H1 (cell line): ENCODE measurements around the gene FIGNL2. TPM values are rescaled to one million over a fixed set of nuclear protein-coding genes. Genes with fewer than 3 reads are reported as not detected.

Source experiments
- ASH2L ChIP-seq: fragments of 200-600, 300-600 bp; sonication (generic); IDR thresholded peaks from one replicate; pipeline ENCODE4 v1.7.1; 2017; ENCODE audit warnings: low read length
- ATF2 ChIP-seq: IDR thresholded peaks from 2 replicates; pipeline ENCODE4 v1.6.1; 2012; ENCODE audit warnings: low read length, inconsistent platforms
- BRCA1 ChIP-seq: IDR thresholded peaks from 2 replicates; pipeline ENCODE4 v1.6.1; 2012; ENCODE audit warnings: low read depth, low read length, improper control_type of control experiment
- CHD1 ChIP-seq: IDR thresholded peaks from 2 replicates; pipeline ENCODE4 v1.6.1; 2012; ENCODE audit warnings: low read depth, low read length, improper control_type of control experiment
- FOSL1 ChIP-seq: IDR thresholded peaks from 2 replicates; pipeline ENCODE4 v1.6.1; 2011; ENCODE audit warnings: mild to moderate bottlenecking, low read depth, low read length, moderate library complexity; ENCODE audit not compliant: insufficient read depth
- KDM4A ChIP-seq: IDR thresholded peaks from one replicate; pipeline ENCODE4 v1.7.1; 2012; ENCODE audit warnings: low read depth, mild to moderate bottlenecking, moderate library complexity, low read length, inconsistent platforms; ENCODE audit not compliant: severe bottlenecking
- POU5F1 ChIP-seq: IDR thresholded peaks from 2 replicates; pipeline ENCODE4 v1.6.1; 2011; ENCODE audit warnings: low read depth, mild to moderate bottlenecking, low read length, moderate library complexity
- RBBP5 ChIP-seq: IDR thresholded peaks from 2 replicates; pipeline ENCODE4 v1.7.1; 2012; ENCODE audit warnings: low read depth, mild to moderate bottlenecking, inconsistent platforms, low read length, moderate library complexity, borderline replicate concordance
- SIN3A ChIP-seq, 2 experiments: IDR thresholded peaks in 1 of 2; conservative IDR thresholded peaks in 1 of 2; 2 replicates each; pipeline ENCODE4 v1.6.1; 2011 to 2012; ENCODE audit warnings: low read length in 2 of 2, improper control_type of control experiment in 1 of 2, low read depth in 1 of 2, mild to moderate bottlenecking in 1 of 2
- SIRT6 ChIP-seq: IDR thresholded peaks from one replicate; pipeline ENCODE4 v1.7.1; 2012; ENCODE audit warnings: low read length, inconsistent platforms
- SP2 ChIP-seq: IDR thresholded peaks from 2 replicates; pipeline ENCODE4 v1.6.1; 2012; ENCODE audit warnings: mild to moderate bottlenecking, low read length, inconsistent platforms
- YY1 ChIP-seq: IDR thresholded peaks from 2 replicates; pipeline ENCODE4 v1.6.1; 2011; ENCODE audit warnings: low read depth, mild to moderate bottlenecking, low read length
- polyA plus RNA-seq, 7 experiments: library from polyadenylated mRNA; depleted of rRNA in 3 of 7; stranded (reverse) in 5 of 7; unstranded in 2 of 7; fragments of >200 nt in 5 of 7; fragments of 200-250 nt in 2 of 7; gene quantifications; 1 replicate in 5 of 7; 2 replicates in 1 of 7; 4 replicates in 1 of 7; pipeline versions ENCODE4 v1.2.1 to v1.2.3, GENCODE V29; 2011 to 2013; ENCODE audit warnings: missing spikeins in 2 of 7, mixed read lengths in 2 of 7
- total RNA-seq: library from RNA; stranded (reverse); fragmentation: NEBNext Ultra II Directional; extraction: Animal tissue kit (Norgen Biotek cat#: 25700); gene quantifications from 2 replicates; pipeline ENCODE4 v1.2.1, GENCODE V29; 2021
- TF ChIP-seq, protein P1 (sequence below): IDR thresholded peaks from 2 replicates; pipeline ENCODE4 v1.6.1; 2012; ENCODE audit warnings: inconsistent platforms

FIGNL2 gene
- total and polyA plus RNA-seq, 2 of the 8 experiments (the other 6 are each of a cell fraction or from before 2014, with no cell fraction given) = 6.5 to 7.1 TPM

GRCh38 chr12:51847643-51848325, 734 bp downstream of the FIGNL2 start (continued):
- no peak for TF ChIP-seq KDM4A
- TF ChIP-seq POU5F1 = no peak
- TF ChIP-seq SP2 = no peak
- peak in 1 of 2 experiments; percentile 69; a peak in 1 of 4 replicates for TF ChIP-seq SIN3A (conservative IDR thresholded peaks at IDR 0.05 in 1 of 2, IDR thresholded peaks at IDR 0.05 in 1 of 2; ENCODE audit: low read depth in 1 of 2, low read length in 2 of 2)
- peak; percentile 25 for TF ChIP-seq ASH2L
- peak; percentile 40; the same call in 1 of the 2 replicates for TF ChIP-seq RBBP5
- TF ChIP-seq CHD1 = no peak
- TF ChIP-seq ATF2 = no peak
- no peak for TF ChIP-seq SIRT6
- TF ChIP-seq YY1 = no peak
- TF ChIP-seq, protein P1, sequence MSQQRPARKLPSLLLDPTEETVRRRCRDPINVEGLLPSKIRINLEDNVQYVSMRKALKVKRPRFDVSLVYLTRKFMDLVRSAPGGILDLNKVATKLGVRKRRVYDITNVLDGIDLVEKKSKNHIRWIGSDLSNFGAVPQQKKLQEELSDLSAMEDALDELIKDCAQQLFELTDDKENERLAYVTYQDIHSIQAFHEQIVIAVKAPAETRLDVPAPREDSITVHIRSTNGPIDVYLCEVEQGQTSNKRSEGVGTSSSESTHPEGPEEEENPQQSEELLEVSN = no peak
- TF ChIP-seq FOSL1 = no peak
- TF ChIP-seq BRCA1 = no peak
